Activated CD4-positive, alpha-beta T cell treated with anti-CD3 and anti-CD28 coated beads, Interleukin-2, Interleukin-4, amounts not matched to agents 100 ng/mL and 50 ng/mL, durations not matched to agents 16 hours and 8 hours (primary cell): ENCODE results near the gene PIK3CD.
"Not testable (repeated sequence)": the region's sequence is repeated elsewhere in the genome, so short reads cannot be mapped to it uniquely, and the experiment has no call there.

Source experiments
- DNase-seq: peaks from one replicate; pipeline ENCODE4 v3.0.0-alpha.2; 2020; ENCODE audit warnings: low spot score

Gene PIK3CD

GRCh38 chr1:9624081-9624480, 27.4 kb upstream of the PIK3CD start:
- no peak for DNase-seq

DNA sequence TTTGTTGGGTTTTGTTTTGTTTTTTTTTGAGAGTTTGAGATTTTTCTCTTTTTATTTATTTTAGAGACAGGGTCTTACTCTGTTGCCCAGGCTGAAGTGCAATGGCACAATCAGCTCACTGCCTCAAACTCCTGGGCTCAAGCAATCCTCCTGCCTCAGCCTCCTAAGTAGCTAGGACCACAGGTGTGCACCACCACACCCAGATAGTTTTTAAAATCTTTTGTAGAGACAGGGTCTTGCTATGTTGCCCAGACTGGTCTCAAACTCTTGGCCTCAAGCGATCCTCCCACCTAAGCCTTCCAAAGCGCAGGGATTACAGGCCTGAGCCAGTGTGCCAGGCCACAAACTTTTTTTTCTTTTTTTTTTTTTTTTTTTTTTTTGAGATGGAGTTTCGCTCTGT, 26.5 kb upstream of the PIK3CD start:
- DNase-seq = not testable (repeated sequence)

DNA sequence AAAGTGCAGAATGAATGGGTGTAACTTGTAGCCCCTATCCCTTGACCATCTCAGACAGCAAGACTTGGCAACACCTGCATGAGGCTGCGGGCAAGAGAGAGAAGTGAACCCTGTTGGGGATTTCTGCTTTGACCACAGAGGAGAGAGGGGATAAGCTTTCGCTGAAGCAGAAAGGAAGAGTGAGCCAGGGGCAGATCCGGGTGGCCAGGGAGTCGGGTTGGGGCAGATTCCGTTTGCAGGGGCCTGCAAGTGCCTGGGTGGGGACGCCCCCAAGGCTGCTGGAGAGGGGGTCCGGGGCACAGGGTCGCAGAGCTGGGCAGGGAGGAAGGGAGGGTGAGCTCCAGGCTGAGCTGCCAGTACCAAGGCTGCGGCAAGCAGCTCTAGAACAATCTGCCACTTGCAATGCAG, 25.3 kb upstream of the PIK3CD start:
- DNase-seq = peak; percentile 49

- DNase-seq = peak; percentile 81
Measured at GRCh38 chr1:9628541-9629444, 22.7 kb upstream of the PIK3CD start.

DNA sequence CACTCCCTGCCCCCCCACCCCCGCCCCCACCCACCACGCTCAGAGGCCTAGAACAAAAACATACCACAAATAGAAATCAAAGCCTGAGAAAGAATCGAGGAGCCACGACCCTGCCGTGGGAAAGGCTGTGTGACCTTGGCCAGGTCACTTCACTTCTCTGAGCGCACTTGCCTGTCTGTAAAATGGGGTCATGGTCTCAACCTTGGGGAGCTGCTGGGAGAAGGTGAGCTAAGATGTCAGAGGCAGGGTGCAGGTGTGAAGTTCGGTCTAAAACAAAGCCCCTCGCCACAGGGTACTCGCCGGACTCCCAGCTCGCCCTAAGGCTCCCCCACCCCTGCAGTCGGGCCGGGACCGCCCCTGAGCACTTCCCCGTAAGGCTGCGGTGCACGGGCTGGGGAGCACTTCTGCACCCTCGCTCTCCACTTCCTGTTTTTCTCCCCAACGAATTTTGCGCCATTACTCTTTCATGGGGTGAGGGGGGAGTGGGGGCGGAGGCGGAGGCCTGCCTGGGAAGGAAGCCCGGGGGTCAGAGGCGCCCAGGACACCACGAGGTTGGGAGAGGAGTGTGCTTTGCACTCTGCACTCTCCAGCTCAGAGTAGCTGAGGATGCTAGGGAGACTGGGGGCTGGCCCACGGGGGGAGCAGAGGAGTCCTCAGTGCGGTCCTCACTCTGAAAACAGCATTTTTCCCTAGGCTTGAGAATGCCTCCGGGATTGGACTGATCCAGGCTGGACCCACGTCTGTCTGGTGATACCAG, 21.9 kb upstream of the PIK3CD start:
- peak; percentile 88 for DNase-seq

GRCh38 chr1:9630331-9631111, 21.0 kb upstream of the PIK3CD start:
- peak; percentile 9 for DNase-seq

DNA sequence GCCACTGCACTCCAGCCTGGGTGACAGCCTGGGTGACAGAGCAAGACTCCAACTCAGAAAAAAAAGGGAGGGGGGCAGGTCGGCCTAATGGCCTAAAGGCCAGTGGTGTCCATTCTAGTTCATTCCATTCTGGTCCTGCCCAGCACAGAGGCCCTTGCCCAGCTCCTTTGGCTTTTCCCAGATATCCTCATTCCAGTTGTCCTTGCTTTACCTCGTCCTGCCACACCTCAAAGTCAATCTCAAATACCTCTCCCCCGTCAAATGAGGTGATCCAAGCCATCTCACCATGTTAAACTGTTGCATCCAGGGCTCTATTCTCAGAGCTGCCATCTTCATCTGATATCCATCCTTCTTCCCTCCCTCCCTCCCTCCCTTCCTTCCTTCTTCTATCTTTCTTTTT, 19.9 kb upstream of the PIK3CD start:
- DNase-seq = no peak

GRCh38 chr1:9633493-9633892, 18.0 kb upstream of the PIK3CD start:
- no peak for DNase-seq

DNA sequence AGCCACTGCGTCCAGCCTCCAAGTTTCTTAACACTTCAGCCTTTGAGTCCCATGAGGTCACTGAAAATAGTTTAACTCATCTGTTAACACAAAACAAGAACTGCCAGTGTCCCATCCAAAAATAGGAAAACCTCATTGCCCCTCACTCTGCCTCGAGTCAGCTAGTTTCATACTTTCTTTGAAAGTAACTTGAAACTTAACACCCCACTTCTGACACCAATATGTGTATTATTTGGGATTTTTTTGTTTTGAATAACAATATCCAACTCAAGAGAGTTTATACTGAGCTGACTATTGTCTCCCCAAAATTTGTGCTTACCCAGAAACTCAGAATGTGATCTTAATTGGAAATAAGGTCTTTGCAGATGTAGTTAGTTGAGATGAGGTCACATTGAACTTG, 16.9 kb upstream of the PIK3CD start:
- no peak for DNase-seq

- no peak for DNase-seq
Measured at GRCh38 chr1:9639227-9639626, 12.3 kb upstream of the PIK3CD start.

DNA sequence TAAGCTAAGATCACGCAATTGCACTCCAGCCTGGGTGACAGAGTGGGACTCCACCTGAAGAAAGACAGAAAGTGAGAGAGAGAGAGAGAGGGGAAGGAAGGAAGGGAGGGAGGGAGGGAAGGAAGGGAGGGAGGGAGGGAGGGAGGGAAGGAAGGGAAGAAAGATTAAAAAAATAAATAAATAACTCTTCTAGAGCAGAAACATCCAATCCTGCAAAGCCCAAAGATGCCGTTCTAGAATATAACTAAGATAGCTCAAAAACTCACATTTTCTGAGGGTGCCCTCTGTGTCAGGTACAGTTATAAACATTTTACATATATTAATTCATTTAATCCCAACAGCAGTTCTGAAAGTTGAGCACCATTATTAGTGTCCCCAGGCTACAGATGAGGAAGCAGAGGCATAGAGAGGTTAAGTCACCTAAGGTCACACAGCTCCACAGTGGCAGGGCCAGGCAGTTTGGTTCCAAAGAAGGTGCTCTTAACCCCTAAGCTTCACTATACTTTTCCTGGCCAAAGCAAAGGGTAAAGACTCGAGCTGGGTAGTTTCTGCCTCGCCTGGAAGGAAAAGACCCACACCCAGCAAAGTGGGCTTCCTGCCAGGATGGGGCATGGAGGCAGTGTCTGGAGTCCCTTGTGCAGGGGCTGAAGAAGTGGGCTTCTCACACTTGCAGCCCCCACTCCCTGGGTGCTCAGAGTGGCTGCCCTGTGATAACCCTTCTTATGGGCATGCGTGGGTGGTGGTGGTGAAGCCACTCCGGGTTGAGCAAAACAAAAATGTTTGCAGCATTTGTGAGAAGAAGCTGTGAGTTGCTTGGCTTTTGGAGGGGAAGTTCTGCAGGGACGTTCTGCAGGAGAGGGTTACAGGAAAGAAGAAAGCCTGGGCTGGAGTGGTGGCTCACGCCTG, 7.9 kb upstream of the PIK3CD start:
- DNase-seq = no peak

DNA sequence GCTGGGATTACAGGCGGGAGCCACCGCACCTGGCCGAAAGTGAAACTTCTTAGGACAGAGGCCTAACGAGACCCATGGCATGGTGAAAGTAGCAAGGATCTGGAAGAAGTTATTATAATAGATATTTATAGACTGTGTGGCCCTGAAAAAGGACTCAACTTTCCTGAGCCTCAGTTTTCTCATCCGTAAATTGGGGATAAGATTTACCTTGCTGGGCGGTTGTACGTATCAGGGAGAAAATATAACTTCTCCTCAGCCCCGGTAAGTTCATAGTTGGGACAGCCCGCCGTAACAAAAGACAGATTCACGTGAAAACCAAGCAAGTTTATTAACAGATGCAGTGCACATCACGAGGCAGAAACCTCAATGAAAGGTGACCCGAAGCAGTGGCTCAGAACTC, 5.5 kb upstream of the PIK3CD start:
- DNase-seq = no peak

- DNase-seq = no peak
Measured at GRCh38 chr1:9648171-9648570, 3.4 kb upstream of the PIK3CD start.

- DNase-seq = no peak
Measured at GRCh38 chr1:9649769-9650168, 1.8 kb upstream of the PIK3CD start.

DNA sequence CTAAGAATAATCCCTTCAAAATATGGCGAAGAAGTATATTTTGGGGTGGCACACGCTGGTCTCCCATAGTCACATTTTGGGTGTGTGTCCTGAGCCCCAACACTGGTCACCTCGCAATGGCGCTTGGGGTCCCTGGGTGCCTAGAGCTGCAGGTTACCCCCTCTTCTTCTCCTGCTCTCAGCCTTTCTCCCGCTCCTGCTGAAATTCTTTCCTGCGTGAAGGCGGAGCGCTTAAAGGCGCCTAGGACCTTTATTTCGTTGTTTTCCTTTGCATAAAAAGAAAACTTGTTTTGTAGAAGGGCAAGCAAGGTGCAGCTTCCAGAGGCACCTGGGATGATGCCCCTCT, 339 bp upstream of the PIK3CD start:
- no peak for DNase-seq

DNA sequence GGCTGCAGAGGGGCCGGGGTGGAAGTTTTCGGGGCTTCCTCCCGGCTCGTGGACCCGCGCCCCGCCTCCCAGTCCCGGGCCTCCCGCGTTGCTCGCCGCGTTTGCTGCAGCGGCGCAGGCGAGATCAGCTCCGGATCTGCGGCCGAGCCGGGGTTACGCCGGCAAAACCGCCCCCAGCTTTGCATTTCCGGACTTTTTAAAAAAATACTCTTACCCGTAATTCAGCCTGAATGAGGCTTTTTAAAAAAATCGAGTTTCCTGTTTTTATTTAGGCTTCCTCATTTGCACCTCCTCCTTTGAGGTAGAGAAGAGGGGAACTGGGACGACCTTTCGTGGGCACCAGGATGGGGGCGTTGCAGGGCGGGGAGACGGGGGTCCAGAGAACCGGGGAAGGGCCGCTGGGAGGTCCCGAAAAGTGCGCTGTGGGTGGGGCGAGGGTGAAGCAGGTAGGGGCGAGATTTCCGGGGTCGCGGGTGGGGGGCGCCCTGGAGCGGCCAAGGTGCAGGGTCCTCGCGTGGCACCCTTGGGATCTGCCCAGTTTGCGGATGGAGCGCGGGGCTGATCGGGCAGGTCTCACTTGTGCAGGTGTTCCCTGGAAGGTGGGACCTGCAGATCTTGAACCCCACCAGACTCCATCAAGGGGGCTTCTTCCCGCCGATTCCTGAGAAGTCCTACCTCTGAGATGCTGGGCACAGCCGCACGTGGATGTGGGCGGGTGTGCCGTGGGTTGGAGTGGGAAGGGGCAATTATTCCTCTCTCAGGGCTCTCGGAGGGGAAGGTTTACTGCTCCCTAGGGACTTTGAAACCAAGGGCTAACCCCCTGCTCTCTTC, 1.1 kb downstream of the PIK3CD start:
- peak; percentile 57 for DNase-seq

DNA sequence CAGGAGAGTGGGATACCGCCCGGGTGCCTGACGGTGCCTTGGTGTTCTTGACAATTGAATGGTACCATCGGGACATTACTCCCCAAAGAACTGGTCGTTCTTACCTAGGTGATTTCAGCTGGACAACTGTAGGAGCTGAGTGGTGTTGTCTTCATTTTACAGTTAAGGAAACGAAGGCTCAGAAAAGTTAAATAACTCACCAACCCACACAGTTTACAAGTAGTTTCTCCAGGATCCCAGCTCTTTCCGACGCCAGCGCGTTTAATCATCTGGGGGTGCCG, 1.6 kb downstream of the PIK3CD start:
- no peak for DNase-seq

GRCh38 chr1:9653491-9654050, 2.0 kb downstream of the PIK3CD start:
- DNase-seq = peak; percentile 53

GRCh38 chr1:9654051-9654833, 2.7 kb downstream of the PIK3CD start:
- DNase-seq = peak; percentile 40
